Neural cell (in vitro differentiated cells): ENCODE data around the gene HSD17B8. TPM values are rescaled to one million over a fixed set of nuclear protein-coding genes. Genes with fewer than 3 reads are reported as not detected.

Experiments used
- H2AFZ ChIP-seq: fragments of 200-600, 300-800 bp; sonication (generic), shearing (Covaris generic); 2 replicates; pipeline ENCODE4 v1.6.0; 2014; ENCODE audit warnings: low read depth, mild to moderate bottlenecking, antibody characterized with exemption, low read length, moderate library complexity
- H3F3A ChIP-seq: fragments of 200-600 bp; shearing (Covaris generic); 2 replicates; pipeline ENCODE4 v1.6.1; 2016; ENCODE audit warnings: mild to moderate bottlenecking, moderate library complexity, mixed read lengths, antibody characterized with exemption, low read length; ENCODE audit not compliant: insufficient read depth, poor library complexity, severe bottlenecking
- H3K27ac ChIP-seq: fragments of 200-600, 300-800 bp; sonication (generic), shearing (Covaris generic); 2 replicates; pipeline ENCODE4 v1.5.1; 2014; ENCODE audit warnings: mild to moderate bottlenecking, low read length, moderate library complexity
- H3K27me3 ChIP-seq: fragments of 300-800, 200-600 bp; sonication (generic), shearing (Covaris generic); 2 replicates; pipeline ENCODE4 v1.6.0; 2014; ENCODE audit warnings: mild to moderate bottlenecking, low read depth, low read length, moderate library complexity; ENCODE audit not compliant: insufficient read depth
- H3K36me3 ChIP-seq: fragments of 300-800, 200-600 bp; sonication (generic), shearing (Covaris generic); 2 replicates; pipeline ENCODE4 v1.5.1; 2014; ENCODE audit warnings: mild to moderate bottlenecking, antibody characterized with exemption, low read length, moderate library complexity; ENCODE audit not compliant: insufficient read depth
- H3K4me2 ChIP-seq: fragments of 300-800, 200-600 bp; sonication (generic), shearing (Covaris generic); 2 replicates; pipeline ENCODE4 v1.6.0; 2014; ENCODE audit warnings: mild to moderate bottlenecking, low read length
- H3K4me3 ChIP-seq: fragments of 300-800, 200-600 bp; sonication (generic), shearing (Covaris generic); 2 replicates; pipeline ENCODE4 v1.5.1; 2014; ENCODE audit warnings: mild to moderate bottlenecking, low read length, moderate library complexity
- H3K79me2 ChIP-seq: fragments of 200-600 bp; shearing (Covaris generic); replicated peaks from 2 replicates; pipeline ENCODE4 v1.6.0; 2014; ENCODE audit warnings: mild to moderate bottlenecking, low read length, moderate library complexity; ENCODE audit not compliant: insufficient read depth
- H3K9ac ChIP-seq: fragments of 300-800, 200-600 bp; sonication (generic), shearing (Covaris generic); 2 replicates; pipeline ENCODE4 v1.6.1; 2016; ENCODE audit warnings: mild to moderate bottlenecking, low read length, mixed read lengths
- H3K9me2 ChIP-seq: fragments of 200-600 bp; shearing (Covaris generic); 2 replicates; pipeline ENCODE4 v1.6.1; 2016; ENCODE audit warnings: mild to moderate bottlenecking, low read length, mixed read lengths; ENCODE audit not compliant: insufficient read depth
- H3K9me3 ChIP-seq: fragments of 200-600, 300-800 bp; sonication (generic), shearing (Covaris generic); 2 replicates; pipeline ENCODE4 v1.6.1; 2016; ENCODE audit warnings: mild to moderate bottlenecking, mixed run types, low read length, moderate library complexity, mixed read lengths
- H4K20me1 ChIP-seq: fragments of 200-600 bp; shearing (Covaris generic); 2 replicates; pipeline ENCODE4 v1.6.1; 2016; ENCODE audit warnings: mild to moderate bottlenecking, mixed run types; ENCODE audit not compliant: insufficient read depth
- CTCF ChIP-seq: fragments of 450-650 bp; IDR thresholded peaks from 2 replicates; pipeline ENCODE4 v1.5.1; 2014; ENCODE audit warnings: antibody characterized with exemption, mild to moderate bottlenecking, moderate library complexity; ENCODE audit not compliant: poor library complexity, severe bottlenecking
- EP300 ChIP-seq: fragments of 450-650 bp; conservative IDR thresholded peaks from 2 replicates; pipeline ENCODE4 v1.6.1; 2014; ENCODE audit warnings: antibody characterized with exemption, mild to moderate bottlenecking, moderate library complexity; ENCODE audit not compliant: poor library complexity, severe bottlenecking
- EZH2 ChIP-seq: fragments of 200-600, 300-800 bp; shearing (Covaris generic), sonication (generic); IDR thresholded peaks from 2 replicates; pipeline ENCODE4 v1.6.1; 2014; ENCODE audit warnings: antibody characterized with exemption, low read length, borderline replicate concordance, mild to moderate bottlenecking; ENCODE audit not compliant: insufficient read depth, poor library complexity, severe bottlenecking
- MXI1 ChIP-seq: fragments of 450-650 bp; conservative IDR thresholded peaks from 2 replicates; pipeline ENCODE4 v1.6.1; 2014; ENCODE audit warnings: antibody characterized with exemption, mild to moderate bottlenecking; ENCODE audit not compliant: poor library complexity, severe bottlenecking
- POLR2AphosphoS5 ChIP-seq: IDR thresholded peaks from 2 replicates; pipeline ENCODE4 v1.6.1; 2012
- RAD21 ChIP-seq: fragments of 450-650 bp; conservative IDR thresholded peaks from 2 replicates; pipeline ENCODE4 v1.6.1; 2014; ENCODE audit warnings: antibody characterized with exemption, mild to moderate bottlenecking, moderate library complexity
- REST ChIP-seq: IDR thresholded peaks from 2 replicates; pipeline ENCODE4 v1.6.1; 2012; ENCODE audit warnings: borderline replicate concordance
- SMC3 ChIP-seq: fragments of 450-650 bp; conservative IDR thresholded peaks from 2 replicates; pipeline ENCODE4 v1.6.1; 2014; ENCODE audit warnings: antibody characterized with exemption, mild to moderate bottlenecking, moderate library complexity; ENCODE audit not compliant: poor library complexity
- TAF1 ChIP-seq: IDR thresholded peaks from 2 replicates; pipeline ENCODE4 v1.6.1; 2012; ENCODE audit warnings: low read depth
- polyA plus RNA-seq: library from polyadenylated mRNA; depleted of rRNA; stranded (reverse); fragments of >200 nt; gene quantifications from 2 replicates; pipeline ENCODE4 v1.2.3, GENCODE V29; 2014

Gene HSD17B8
- polyA plus RNA-seq, 1 donor from 2014 or later, result 7.3 TPM

- Histone ChIP-seq H3K36me3 (no peaks in the 10 kb centered on the region), H3K9me2 (no peaks in the 10 kb centered on the region)
Measured at GRCh38 chr6:33187809-33188208, 16.6 kb upstream of the HSD17B8 start.

GRCh38 chr6:33189164-33189563, 15.3 kb upstream of the HSD17B8 start:
- no peak overlapping the region for H3K27ac ChIP-seq
- no peaks in the 10 kb centered on the region for H4K20me1 ChIP-seq
- no peak overlapping the region for H3K4me3 ChIP-seq
- H3K79me2 ChIP-seq, result no peaks in the 10 kb centered on the region
- no peaks in the 10 kb centered on the region for H3K9me2 ChIP-seq
- no peak overlapping the region for H2AFZ ChIP-seq
- H3K9me3 ChIP-seq, result no peaks in the 10 kb centered on the region
- no peaks in the 10 kb centered on the region for H3K36me3 ChIP-seq
- no peak overlapping the region for H3K4me2 ChIP-seq
- no peaks in the 10 kb centered on the region for H3F3A ChIP-seq
- H3K27me3 ChIP-seq, result peaks cover 17% of the 10 kb centered on the region
- no peak overlapping the region for H3K9ac ChIP-seq
- no peak for TF ChIP-seq SMC3
- TF ChIP-seq CTCF, result no peak
- TF ChIP-seq MXI1, result no peak
- TF ChIP-seq EP300, result no peak
- no peak for TF ChIP-seq EZH2
- TF ChIP-seq REST, result no peak

More at GRCh38 chr6:33187809-33188208, 16.6 kb upstream of the HSD17B8 start:
- Histone ChIP-seq H2AFZ (no peak overlapping the region), H3K79me2 (no peaks in the 10 kb centered on the region), H4K20me1 (no peaks in the 10 kb centered on the region), H3K9ac (no peak overlapping the region), H3K4me2 (no peak overlapping the region), H3K4me3 (no peak overlapping the region), H3F3A (no peaks in the 10 kb centered on the region), H3K27ac (no peak overlapping the region), H3K9me3 (no peaks in the 10 kb centered on the region), H3K27me3 (peaks cover 16% of the 10 kb centered on the region)
- TF ChIP-seq SMC3 (no peak), EP300 (no peak), POLR2AphosphoS5 (no peak), MXI1 (no peak), REST (no peak), CTCF (no peak), TAF1 (no peak), EZH2 (no peak), RAD21 (no peak)
